Caco-2 (cell line): ENCODE data around the gene AURKAIP1. TPM values are rescaled to one million over a fixed set of nuclear protein-coding genes. Genes with fewer than 3 reads are reported as not detected.

Source experiments
- BruUV-seq: library from RNA; stranded (reverse); fragments of 400-500 nt; replicated peaks from 2 replicates; lab custom pipeline; 2021; lab: Mats Ljungman, UMichigan
- CTCF ChIA-PET: fragments of 300-600 bp; sonication (Branson Sonifier 250); formaldehyde crosslinking; loops from one replicate; lab custom pipeline; 2022; ENCODE audit warnings: antibody characterized with exemption; lab: Charles Lee
- POLR2A ChIA-PET: fragments of 300-600 bp; sonication (Branson Sonifier 250); formaldehyde crosslinking; loops from one replicate; lab custom pipeline; 2022; ENCODE audit warnings: antibody characterized with exemption; lab: Charles Lee
- DNase-seq, 2 experiments: peaks; one replicate each; pipeline versions ENCODE4 v3.0.0 to v3.0.0-alpha.2; 2020 to 2022
- H3K27me3 ChIP-seq: replicated peaks from 2 replicates; pipeline ENCODE4 v1.6.0; 2011; ENCODE audit warnings: low read length; ENCODE audit not compliant: control insufficient read depth, insufficient read depth
- H3K36me3 ChIP-seq: 2 replicates; pipeline ENCODE4 v1.5.1; 2011; ENCODE audit warnings: low read length; ENCODE audit not compliant: control insufficient read depth, insufficient read depth
- H3K4me1 ChIP-seq: fragments of 250-450 bp; sonication (Bioruptor Pico); 2 replicates; pipeline ENCODE4 v1.5.1; 2020; ENCODE audit warnings: mild to moderate bottlenecking
- H3K4me3 ChIP-seq: 2 replicates; pipeline ENCODE4 v1.5.1; 2011; ENCODE audit warnings: low read depth, mild to moderate bottlenecking, control low read depth, low read length
- H3K9me3 ChIP-seq: fragments of 250-450 bp; sonication (Bioruptor Pico); 2 replicates; pipeline ENCODE4 v1.5.1; 2020; ENCODE audit warnings: mild to moderate bottlenecking, moderate library complexity
- H3K27ac Mint-ChIP-seq: one replicate; pipeline ENCODE4 v1.8.0; 2022; ENCODE audit warnings: mixed read lengths; ENCODE audit not compliant: unreplicated experiment
- H3K27me3 Mint-ChIP-seq: one replicate; pipeline ENCODE4 v1.8.0; 2022; ENCODE audit warnings: mixed read lengths; ENCODE audit not compliant: insufficient read depth, unreplicated experiment
- H3K36me3 Mint-ChIP-seq: one replicate; pipeline ENCODE4 v1.8.0; 2022; ENCODE audit warnings: mild to moderate bottlenecking, mixed read lengths; ENCODE audit not compliant: insufficient read depth, unreplicated experiment
- H3K4me1 Mint-ChIP-seq: one replicate; pipeline ENCODE4 v1.8.0; 2022; ENCODE audit warnings: low read depth, mixed read lengths; ENCODE audit not compliant: unreplicated experiment
- H3K4me3 Mint-ChIP-seq: one replicate; pipeline ENCODE4 v1.8.0; 2022; ENCODE audit warnings: mild to moderate bottlenecking, moderate library complexity, mixed read lengths; ENCODE audit not compliant: unreplicated experiment
- H3K9me3 Mint-ChIP-seq: one replicate; pipeline ENCODE4 v1.8.0; 2022; ENCODE audit warnings: mixed read lengths; ENCODE audit not compliant: unreplicated experiment
- intact Hi-C: fragments of 100-400 bp; cut with micrococcal nuclease; formaldehyde crosslinking; loops from one replicate; pipeline ENCODE4 v1.10.0; 2022; ENCODE audit not compliant: unreplicated experiment
- total RNA-seq: library from RNA; stranded (reverse); gene quantifications from 2 replicates; pipeline ENCODE4 v1.2.3, GENCODE V29; 2022
- TF ChIP-seq, protein P1 (sequence below), 2 experiments: fragments of 200-600 bp in 1 of 2; IDR thresholded peaks; 1 replicate in 1 of 2; 2 replicates in 1 of 2; pipeline versions ENCODE4 v1.5.1 to v1.8.0; 2011 to 2022; ENCODE audit warnings: antibody characterized with exemption in 1 of 2, control low read depth in 1 of 2, inconsistent platforms in 1 of 2, low read depth in 1 of 2, low read length in 1 of 2, mild to moderate bottlenecking in 1 of 2, moderate library complexity in 1 of 2; ENCODE audit not compliant: insufficient read depth in 1 of 2, severe bottlenecking in 1 of 2, unreplicated experiment in 1 of 2

AURKAIP1 gene
- total RNA-seq, 1 experiment from 2014 or later = 187 TPM

DNA sequence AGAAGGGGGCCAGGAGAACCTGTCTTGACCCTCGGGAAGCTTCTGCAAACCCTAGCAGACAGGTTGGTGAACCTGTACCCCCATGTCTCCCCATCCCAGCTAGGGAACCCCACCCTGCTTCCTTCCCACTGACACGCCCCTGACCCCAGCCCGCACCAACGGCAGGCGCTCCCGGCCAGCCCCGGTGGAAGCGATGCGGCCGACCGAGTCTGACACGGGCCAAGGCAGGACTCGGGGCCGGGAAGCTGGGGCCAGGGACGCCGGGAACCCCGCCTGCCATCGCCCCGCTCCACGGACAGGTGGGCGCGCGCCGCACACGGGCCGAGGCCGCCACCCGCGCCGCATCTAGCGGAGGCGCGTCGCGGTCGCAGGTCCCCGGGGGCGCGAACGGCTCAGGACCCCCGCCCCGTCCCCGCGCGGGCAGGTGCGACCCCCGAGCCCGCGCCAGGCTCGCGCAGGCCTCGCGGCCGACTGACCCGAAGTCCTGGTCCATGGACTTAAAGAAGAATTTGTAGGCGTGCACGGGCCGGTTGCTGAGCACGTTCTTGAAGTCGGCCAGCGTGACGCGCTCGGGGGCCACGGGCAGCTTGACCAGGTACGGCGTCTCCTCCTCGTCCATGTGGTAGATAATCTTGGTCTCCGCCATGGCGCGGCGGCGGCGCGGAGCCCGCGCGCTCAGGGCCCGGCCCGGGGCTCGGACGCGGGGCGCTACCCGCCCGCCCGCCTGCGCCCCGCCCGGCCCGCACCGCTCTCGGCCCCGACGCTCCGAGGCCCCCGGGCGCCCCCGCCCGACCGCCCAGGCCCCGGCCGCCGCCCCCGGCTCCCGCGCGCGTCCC, 26.4 kb downstream of the AURKAIP1 start:
- CTCF ChIA-PET = interaction anchor here (0.9 to 1.3 kb wide), 2 partner anchors 27 to 44 kb away, joined by 3 to 4 read pairs; no protein-coding TSS in a partner anchor
- H3K4me1 ChIP-seq = peaks cover 16% of the 10 kb centered on the region
- Mint-ChIP-seq H3K36me3 (peaks cover 8% of the 10 kb centered on the region), H3K27me3 (no peaks in the 10 kb centered on the region), H3K4me3 (peak overlapping the region; percentile 70), H3K27ac (no peak overlapping the region), H3K9me3 (no peaks in the 10 kb centered on the region), H3K4me1 (no peaks in the 10 kb centered on the region)
- peak in 1 of 2 experiments; percentile 45 for DNase-seq
- H3K9me3 ChIP-seq = no peaks in the 10 kb centered on the region
- TF ChIP-seq, protein P1, sequence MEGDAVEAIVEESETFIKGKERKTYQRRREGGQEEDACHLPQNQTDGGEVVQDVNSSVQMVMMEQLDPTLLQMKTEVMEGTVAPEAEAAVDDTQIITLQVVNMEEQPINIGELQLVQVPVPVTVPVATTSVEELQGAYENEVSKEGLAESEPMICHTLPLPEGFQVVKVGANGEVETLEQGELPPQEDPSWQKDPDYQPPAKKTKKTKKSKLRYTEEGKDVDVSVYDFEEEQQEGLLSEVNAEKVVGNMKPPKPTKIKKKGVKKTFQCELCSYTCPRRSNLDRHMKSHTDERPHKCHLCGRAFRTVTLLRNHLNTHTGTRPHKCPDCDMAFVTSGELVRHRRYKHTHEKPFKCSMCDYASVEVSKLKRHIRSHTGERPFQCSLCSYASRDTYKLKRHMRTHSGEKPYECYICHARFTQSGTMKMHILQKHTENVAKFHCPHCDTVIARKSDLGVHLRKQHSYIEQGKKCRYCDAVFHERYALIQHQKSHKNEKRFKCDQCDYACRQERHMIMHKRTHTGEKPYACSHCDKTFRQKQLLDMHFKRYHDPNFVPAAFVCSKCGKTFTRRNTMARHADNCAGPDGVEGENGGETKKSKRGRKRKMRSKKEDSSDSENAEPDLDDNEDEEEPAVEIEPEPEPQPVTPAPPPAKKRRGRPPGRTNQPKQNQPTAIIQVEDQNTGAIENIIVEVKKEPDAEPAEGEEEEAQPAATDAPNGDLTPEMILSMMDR (IDR thresholded peaks at IDR 0.05; ENCODE audit: insufficient read depth in 1 of 2, low read depth in 1 of 2, low read length in 1 of 2, severe bottlenecking in 1 of 2, unreplicated experiment in 1 of 2) = no peak
- BruUV-seq = no TSS peak
- H3K4me3 ChIP-seq = peak overlapping the region; percentile 79
- POLR2A ChIA-PET = interaction anchor here (0.9 kb wide), 1 partner anchor 27 kb away, joined by 4 read pairs; the partner anchor contains the start of gene AURKAIP1
- H3K27me3 ChIP-seq = no peaks in the 10 kb centered on the region
- no peaks in the 10 kb centered on the region; the same call in 1 of the 2 replicates for H3K36me3 ChIP-seq
- intact Hi-C loops = loop anchor here (10.0 kb wide), 1 partner anchor 156 kb away; no protein-coding TSS in a partner anchor

DNA sequence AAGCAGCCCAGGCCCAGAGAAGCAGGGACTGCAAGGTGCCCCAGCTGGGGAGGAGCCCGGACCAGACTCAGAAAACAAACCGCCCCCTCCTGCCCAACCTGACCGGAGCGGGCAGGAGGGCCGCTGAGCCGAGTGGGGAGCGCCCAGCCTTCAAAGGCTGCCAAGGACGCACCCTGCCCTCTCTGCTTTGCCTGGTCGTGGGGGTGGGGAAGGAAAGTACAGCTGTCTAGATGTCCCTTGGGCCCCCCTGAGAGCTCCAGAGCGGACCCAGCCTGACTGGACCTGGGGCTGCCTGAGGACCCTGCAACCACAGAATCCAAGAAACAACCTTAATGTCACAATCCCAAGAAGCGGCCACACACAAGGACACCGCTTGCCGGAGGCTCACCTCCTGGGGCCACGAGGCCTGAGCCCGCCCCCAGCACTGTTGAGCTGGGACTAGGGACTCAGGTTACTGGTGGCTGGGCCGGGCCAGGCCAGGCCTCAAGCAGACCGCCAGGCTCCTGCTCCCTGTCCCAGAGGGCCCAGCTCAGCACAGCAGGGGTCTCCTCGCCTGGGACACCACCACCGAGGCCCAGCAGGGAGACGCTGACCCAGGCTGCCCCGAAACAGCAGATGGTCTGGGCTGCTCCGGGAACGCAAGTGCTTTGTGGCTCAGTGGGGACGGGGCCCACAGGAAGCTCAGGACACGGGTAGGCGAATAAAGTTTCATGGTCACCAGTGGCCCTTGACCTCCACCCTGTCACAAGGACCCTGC, 27.2 kb downstream of the AURKAIP1 start:
- Mint-ChIP-seq H3K4me3 (peak overlapping the region; percentile 70), H3K27ac (no peak overlapping the region), H3K4me1 (no peaks in the 10 kb centered on the region), H3K27me3 (no peaks in the 10 kb centered on the region), H3K36me3 (peaks cover 13% of the 10 kb centered on the region), H3K9me3 (no peaks in the 10 kb centered on the region)
- H3K9me3 ChIP-seq = no peaks in the 10 kb centered on the region
- no peak for DNase-seq
- intact Hi-C loops = loop anchor here (10.0 kb wide), 1 partner anchor 157 kb away; no protein-coding TSS in a partner anchor
- ChIA-PET POLR2A (interaction anchor here (0.5 to 0.9 kb wide), 2 partner anchors 28 to 74 kb away, joined by 3 to 4 read pairs; partner anchors contain the start of gene AURKAIP1), CTCF (interaction anchor here (0.9 to 1.3 kb wide), 2 partner anchors 28 to 43 kb away, joined by 3 to 4 read pairs; no protein-coding TSS in a partner anchor)
- no TSS peak for BruUV-seq
- TF ChIP-seq, protein P1 (IDR thresholded peaks at IDR 0.05; ENCODE audit: insufficient read depth in 1 of 2, low read depth in 1 of 2, low read length in 1 of 2, severe bottlenecking in 1 of 2, unreplicated experiment in 1 of 2) = no peak
- H3K27me3 ChIP-seq = no peaks in the 10 kb centered on the region
- H3K36me3 ChIP-seq = no peaks in the 10 kb centered on the region; the same call in 1 of the 2 replicates
- H3K4me3 ChIP-seq = peak overlapping the region; percentile 79
- H3K4me1 ChIP-seq = peaks cover 14% of the 10 kb centered on the region
